Occipital lobe (tissue), 2 donors: ENCODE measurements around the gene DNAJC10. TPM values are rescaled to one million over a fixed set of nuclear protein-coding genes. Genes with fewer than 3 reads are reported as not detected.
"Not testable (repeated sequence)": the region's sequence is repeated elsewhere in the genome, so short reads cannot be mapped to it uniquely, and the experiment has no call there.

Source experiments
- DNase-seq: peaks from one replicate; lab custom pipeline; 2025; lab: John Stamatoyannopoulos, UW
- total RNA-seq: library from RNA; depleted of rRNA; stranded (reverse); fragments of >200 nt; gene quantifications from one replicate; pipeline ENCODE4 v1.2.3, GENCODE V29; 2014

The DNAJC10 gene
- total RNA-seq, 1 donor from 2014 or later, result 61.9 TPM

DNA sequence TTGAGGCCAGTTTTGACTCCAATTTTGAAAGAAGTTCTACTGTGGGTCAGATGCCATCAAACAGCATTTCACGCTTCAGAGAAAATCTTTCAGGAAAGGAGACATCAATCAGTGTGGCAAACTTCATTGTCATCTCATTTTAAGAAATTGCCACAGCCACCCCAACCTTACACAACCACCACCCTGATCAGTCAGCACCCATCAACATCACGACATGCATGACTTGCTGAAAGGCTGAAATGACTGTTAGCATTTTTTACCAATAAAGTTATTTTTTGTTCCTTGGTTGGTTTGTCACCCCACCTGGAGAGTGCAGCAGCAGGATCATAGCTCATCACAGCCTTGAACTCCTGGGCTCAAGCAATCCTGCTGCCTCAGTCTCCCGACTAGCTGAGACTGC lies 10.4 kb downstream of the DNAJC10 start:
- DNase-seq, result no peak

DNA sequence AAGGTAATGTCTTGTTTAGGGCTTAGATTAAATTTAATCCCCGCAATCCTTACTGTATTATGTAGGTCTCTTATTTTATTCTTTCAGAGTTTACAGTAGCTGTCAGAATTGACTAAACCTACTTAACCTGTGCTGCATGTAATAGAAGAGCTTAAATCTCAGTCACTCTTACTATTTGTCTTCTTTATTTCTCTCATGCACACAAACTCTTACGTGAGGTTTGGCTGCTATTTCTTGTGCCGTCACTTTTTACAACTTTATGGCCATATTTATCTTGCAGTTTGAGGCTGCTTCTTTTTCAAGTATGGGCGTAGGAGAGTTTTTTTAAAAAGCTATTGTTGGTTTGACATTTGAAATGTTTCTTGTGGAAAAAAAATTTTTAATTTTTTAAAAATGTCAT lies 12.0 kb downstream of the DNAJC10 start:
- DNase-seq, result no peak

DNA sequence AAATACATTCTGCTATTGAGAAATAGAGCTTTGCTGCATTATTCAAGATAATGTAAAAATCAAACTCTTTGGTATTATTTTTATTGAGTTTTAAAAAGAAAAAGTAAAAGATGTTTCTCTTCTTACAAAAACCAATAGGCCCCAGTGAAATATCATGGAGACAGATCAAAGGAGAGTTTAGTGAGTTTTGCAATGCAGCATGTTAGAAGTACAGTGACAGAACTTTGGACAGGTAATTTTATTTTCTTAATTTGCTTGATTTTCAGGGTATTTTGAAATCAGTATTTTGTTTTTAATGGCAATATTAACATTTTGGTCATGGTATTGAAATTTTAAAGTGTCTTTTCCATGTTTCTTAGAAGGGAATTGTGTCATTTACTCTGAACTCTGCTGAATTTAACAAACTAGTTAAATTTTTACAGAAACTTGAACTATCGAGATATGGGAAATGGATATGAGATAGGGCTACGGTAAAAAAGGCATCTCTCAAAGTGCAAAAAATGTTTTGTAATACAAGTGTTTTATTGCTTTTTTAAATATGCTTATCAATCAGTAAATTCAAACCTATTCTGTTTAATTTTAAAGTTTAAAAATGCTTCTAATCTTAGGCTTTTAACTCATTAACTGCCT lies 13.8 kb downstream of the DNAJC10 start:
- DNase-seq, result no peak

DNA sequence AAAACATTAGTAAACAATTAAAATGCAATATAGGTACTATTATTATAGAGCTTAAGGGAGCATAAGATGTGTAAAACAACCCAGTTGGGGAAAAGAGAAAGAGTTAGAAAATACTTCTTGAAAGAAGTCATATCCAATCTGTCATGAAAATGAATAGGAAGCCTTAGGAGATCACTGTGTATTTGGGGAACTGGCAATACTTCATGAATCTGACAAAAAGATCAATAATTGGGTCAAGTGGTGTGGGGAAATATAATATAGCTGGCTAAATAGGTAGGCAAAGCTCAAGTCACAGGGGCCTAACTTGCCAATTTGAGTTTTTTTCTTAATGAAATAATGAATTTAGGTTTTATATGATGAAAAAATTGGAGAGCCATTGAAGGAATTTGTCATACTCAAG lies 14.4 kb downstream of the DNAJC10 start:
- no peak for DNase-seq

DNA sequence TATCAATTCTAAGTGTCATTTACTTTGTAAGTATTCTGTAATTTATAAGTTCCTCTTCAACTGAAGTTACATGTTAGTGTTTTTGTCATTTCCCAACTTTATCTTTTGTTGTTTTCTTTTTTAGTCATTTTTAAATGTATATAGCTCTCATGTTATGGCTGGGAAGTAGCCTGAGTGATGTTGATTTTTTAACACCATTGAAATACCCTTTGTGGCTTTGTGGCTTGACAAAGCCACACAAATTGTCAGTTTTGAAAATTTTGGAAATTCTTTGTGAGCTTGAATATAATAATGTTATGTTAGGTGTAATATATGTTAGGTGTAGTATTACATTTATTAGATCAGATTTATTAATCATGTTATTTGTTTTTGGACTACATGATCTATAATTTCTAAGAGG lies 16.7 kb downstream of the DNAJC10 start:
- no peak for DNase-seq

DNA sequence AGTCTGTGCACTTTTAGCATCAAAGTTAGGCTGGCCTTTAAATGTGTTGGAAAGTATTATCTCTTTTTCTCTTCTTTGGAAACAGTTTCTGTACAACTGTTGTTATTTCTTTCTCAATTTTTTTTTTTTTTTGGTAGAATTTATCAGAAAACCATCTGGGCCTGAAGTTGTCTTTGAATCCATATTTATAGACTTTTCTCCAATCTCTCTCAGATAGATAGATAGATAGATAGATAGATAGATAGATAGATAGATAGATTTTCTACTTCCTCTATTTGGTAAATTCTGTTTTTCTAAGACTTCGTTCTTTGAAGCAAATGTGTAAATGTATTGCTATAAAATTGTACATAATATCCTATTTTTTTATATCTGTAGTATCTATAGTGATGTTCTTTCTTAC lies 17.5 kb downstream of the DNAJC10 start:
- DNase-seq, result no peak

DNA sequence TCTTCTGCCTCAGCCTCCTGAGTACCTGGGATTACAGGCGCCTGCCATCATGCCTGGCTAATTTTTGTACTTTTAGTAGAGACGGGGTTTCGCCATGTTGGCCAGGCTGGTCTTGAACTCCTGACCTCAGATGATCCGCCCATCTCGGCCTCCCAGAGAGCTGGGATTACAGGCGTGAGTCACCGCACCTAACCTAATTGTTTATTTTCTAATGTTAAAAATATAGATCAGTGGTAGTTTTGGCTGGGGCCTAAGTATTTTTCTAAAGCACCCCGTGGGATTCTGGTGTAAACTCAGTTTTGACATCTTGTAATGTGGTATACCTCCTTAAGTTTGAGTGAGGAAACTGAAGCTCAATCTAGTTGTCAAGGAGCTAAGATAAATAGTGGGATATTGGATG lies 20.8 kb downstream of the DNAJC10 start:
- not testable (repeated sequence) for DNase-seq

DNA sequence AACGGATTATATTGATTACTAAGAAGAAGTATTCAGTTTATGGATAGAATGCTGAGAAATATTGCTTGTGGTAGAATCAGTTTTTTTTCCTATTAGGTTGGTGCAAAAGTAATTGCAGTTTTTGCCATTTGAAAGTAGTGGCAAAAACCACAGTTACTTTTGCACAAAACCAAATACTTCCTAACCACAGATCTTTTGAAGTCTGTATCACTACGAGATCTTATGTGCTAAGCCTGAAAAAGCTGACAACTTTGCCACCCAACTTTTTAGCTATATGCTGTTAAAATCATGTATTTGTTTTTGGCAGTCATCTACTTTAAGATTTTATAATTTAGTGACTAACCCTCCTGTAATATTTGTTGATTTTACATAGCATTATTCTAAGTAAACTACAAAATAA lies 24.6 kb downstream of the DNAJC10 start:
- DNase-seq, result no peak

DNA sequence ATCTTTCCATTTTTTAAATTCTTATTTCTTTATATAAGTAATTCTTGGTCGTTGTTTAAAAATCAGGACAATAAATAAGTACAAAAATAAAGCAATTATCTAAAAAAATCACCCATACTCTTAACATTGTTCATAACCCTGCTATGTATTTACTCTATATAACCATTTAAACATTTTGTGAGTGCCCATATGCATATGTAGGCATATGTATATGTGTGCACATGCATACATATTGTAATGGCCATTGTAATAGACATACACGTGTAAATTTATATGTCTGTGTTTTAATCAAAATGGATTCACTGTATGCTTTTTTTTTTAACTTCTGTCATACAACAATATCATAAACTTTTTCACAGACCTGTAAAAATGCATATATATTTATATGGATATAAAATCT lies 25.6 kb downstream of the DNAJC10 start:
- no peak for DNase-seq

DNA sequence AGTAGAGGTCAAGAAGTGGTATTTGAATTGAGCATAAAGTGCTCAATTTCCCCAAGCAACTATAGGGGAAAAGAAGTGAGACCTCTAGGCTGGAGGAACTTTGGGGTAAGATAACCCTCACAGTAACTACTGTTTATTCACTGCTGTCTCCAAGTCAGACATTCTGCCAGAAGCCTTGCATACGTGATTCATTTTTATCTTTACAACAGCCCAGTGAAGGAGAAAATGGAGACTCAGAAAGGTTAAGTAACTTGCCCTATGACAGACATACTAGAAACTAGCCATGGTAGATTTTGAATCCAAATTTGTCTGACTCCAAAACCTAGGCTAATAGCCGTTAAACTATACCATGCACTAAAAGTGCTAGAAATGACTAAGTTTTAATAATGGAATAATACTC lies 28.4 kb downstream of the DNAJC10 start:
- no peak for DNase-seq

DNA sequence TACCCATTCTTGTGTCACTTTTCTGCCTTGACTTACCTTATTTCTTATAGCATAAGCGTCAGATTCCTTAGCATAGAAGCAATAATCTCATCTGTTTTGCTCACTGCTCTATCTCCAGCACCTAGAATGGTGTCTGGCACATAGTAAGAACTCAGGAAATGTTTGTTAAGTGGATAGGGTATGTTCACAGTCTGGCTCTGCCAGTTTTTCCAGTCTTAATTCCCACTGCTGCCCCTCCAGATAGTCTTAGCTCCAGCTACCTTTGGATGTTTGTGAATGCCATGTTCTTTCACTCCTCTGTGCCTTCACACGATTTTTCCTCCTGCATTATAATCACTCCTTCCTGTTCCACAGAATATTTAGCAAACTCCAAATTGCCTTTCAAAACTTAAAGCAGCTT lies 29.0 kb downstream of the DNAJC10 start:
- no peak for DNase-seq

DNA sequence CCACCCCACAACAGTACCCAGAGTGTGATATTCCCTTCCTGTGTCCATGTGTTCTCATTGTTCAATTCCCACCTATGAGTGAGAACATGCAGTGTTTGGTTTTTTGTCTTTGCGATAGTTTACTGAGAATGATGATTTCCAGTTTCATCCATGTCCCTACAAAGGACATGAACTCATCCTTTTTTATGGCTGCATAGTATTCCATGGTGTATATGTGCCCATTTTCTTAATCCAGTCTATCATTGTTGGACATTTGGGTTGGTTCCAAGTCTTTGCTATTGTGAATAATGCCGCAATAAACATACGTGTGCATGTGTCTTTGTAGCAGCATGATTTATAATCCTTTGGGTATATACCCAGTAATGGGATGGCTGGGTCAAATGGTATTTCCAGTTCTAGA lies 29.8 kb downstream of the DNAJC10 start:
- not testable (repeated sequence) for DNase-seq

DNA sequence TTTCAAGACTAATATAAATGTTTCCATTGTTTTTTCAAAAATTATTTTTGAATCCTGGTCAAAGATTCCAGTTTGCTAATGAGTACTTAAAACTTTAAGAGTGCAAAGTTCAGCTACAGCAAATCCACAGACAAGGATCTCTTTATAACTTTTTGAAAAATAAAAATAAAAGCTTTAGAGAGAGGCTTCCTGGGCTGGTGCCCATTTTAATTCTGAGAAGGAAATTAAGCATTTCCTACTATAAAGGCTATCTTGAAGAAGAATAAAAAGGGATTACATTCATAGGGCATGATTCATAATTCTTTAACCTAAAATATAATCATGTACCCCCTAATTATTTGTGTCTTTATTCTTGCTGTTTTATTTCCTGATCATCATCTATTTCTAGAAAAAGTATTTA lies 38.2 kb downstream of the DNAJC10 start:
- DNase-seq, result no peak

DNA sequence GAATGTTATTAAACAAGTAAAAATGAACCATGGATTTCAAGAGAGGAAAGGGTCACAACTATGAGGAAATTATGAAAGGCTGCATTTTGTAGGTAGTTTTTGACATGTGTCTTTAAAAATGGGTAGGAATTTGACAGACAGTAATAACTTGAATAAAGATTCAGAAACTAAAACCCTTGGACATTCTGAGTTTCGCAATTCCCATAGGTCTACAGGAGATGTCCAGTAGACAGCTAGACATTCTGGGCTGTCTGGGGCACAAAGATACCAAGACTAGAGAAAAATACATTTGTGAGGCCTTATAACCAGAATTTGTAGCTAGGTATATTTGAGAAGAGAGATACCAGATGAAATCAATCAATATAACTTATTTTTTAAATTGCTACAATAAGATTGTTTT lies 42.3 kb downstream of the DNAJC10 start:
- DNase-seq, result no peak

DNA sequence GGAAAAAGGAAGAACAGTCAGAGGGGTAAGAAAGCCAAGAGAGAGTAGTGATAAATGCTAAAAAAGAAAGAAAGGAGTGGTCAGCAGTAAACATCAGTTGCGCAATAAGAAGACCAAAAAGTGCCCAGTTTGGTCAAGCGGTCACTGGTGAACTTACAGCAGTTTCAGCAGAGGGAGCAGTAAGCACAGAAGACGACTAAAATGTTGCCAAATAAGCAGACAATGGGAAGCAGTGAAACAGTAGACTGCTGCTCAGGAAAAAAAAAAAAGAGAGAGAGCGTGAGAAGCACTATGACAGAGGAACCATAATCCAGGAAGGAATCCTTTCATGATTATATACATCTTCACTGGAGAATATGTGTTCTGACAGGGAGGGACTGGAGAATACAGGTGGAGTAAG lies 45.8 kb downstream of the DNAJC10 start:
- DNase-seq, result no peak

DNA sequence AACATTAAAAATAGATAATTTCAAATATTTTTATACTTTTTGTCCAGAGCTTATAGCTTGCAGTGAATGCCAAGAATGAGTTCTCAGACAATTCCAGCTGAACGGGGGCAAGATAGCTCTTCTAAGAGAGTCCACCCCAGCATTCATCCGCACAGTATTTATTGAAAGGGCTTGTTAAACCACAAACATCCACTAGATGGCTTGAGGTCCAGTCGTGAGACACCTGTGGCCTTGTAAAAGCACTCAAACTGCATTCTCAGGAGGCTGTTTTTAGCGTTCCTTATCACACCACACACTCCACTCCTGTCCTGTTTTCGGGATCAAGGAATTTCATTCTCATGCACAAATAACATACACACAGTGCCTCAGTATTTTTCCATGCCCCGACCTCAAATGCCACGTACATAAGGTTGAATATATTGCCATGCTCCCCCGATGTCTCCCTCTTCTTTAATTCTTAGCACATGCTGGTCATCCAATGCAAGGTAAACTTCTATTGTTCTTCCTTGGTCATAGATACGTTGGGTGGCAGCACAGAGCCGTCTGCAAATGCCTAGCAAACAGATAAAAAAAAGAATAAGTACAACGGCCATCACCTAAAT lies 47.4 kb downstream of the DNAJC10 start:
- DNase-seq, result no peak

DNA sequence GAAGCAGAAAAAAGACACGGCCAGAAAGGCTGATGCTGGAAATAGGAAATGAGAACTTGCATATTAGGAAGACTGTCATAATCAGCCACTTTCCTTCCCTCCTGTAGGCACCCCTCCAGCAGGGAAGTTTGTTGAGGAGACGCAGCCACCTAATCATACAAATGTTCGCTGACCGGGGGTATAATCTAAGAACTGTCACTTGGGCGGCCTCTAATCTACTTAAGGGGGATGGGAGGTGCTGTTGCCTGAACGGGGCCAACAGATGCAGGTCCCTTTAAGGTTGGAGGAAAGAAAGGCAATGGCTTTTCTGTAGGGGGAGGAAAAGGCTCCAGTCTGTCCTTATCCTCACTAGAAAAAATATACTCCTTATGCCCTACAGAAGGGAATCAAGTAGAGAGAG lies 50.6 kb downstream of the DNAJC10 start:
- no peak for DNase-seq

DNA sequence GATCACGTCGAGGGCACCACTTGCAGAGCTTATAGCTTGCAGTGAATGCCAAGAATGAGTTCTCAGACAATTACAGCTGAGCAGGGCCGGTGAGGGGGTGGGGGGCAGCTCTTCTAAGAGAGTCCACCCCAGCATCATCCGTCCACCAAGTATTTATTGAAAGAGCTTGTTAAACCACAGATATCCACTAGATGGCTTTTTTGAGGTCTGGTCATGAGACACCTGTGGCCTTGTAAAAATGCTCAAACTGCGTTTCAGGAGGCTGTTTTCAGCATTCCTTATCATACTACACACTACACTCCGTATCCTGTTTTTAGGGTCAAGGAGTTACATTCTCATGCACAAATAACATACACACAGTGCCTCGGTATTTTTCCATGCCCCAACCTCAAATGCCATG lies 51.5 kb downstream of the DNAJC10 start:
- no peak for DNase-seq

DNA sequence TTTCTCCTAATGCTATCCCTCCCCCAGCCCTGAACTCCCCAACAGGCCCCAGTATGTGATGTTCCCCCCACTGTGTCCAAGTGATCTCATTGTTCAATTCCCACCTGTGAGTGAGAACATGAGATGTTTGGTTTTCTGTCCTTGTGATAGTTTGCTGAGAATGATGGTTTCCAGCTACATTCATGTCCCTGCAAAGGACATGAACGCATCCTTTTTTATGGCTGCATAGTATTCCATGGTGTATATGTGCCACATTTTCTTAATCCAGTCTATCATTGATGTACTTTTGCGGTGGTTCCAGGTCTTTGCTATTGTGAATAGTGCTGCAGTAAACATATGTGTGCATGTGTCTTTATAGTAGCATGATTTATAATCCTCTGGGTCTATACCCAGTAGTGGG lies 52.9 kb downstream of the DNAJC10 start:
- DNase-seq, result not testable (repeated sequence)

DNA sequence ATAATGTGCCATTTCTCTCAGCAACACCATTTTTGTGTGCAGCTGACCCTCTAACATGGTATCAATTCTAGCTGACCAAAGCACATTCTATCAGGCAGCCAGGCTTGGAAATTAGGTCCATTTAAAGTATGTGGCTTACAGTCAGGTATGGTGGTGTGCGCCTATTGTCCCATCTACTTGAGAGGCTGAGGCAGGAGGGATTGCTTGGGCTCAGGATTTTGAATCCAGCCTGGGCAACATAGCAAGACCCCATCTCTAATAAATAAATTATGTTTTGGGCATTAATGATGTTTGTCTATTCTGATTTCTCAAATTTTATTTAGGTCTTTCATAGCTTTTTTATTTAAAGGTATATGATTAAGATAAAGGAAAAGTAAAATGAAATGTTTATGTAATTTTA lies 63.3 kb downstream of the DNAJC10 start:
- no peak for DNase-seq

DNA sequence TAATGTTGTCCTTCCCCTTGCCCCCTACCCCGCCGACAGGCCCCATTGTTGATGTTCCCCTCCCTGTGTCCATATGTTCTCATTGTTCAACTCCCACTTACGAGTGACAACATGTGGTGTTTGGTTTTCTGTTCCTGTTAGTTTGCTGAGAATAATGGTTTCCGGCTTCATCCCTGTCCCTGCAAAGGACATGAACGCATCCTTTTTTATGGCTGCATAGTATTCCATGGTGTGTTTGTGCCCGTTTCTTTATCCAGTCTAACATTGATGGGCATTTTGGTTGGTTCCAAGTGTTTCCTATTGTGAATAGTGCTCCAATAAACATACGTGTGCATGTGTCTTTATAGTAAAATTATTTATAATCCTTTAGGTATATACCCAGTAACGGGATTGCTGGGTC lies 65.0 kb downstream of the DNAJC10 start:
- DNase-seq, result not testable (repeated sequence)

DNA sequence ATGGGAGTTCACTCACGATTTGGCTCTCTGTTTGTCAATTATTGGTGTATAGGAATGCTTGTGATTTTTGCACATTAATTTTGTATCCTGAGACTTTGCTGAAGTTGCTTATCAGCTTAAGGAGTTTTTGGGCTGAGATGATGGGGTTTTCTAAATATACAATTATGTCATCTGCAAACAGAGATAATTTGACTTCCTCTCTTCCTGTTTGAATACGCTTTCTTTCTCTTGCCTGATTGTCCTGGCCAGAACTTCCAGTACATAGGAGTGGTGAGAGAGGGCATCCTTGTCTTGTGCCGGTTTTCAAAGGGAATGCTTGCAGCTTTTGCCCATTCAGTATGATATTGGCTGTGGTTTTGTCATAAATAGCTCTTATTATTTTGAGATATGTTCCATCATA lies 66.6 kb downstream of the DNAJC10 start:
- not testable (repeated sequence) for DNase-seq

DNA sequence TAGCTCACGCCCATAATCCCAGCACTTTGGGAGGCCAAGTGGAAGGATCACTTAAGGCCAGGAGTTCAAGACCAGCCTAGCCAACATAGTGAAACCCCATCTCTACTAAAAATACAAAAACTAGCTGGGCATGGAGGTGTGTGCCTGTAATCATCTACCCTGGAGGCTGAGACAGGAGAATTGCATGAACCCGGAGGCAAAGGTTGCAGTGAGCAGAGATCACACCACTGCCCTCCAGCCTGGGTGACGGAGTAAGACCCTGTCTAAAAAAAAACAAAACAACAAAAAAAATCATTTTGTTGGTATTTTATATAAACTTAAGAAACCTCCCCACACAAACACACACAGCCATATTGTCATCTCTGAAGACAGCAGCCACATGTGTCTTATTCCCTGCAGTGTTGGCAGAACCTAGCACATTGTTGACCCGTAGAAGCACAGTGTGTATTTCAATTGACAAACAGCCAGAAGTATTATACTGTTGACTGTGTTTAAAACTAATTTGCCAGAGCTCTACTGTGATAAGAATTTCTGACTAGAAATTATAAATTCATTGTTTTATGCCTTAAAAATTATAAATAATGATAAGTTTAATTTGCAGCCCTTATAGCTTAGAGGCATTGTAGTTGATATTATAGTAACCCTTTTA lies 68.1 kb downstream of the DNAJC10 start:
- no peak for DNase-seq
